ENCODE measurements around the gene ADAMTS14. TPM values are rescaled to one million over a fixed set of nuclear protein-coding genes. Genes with fewer than 3 reads are reported as not detected.

ADAMTS14 gene
- total RNA-seq, 1 experiment from 2014 or later = 2.1 TPM

- H3K9me3 Mint-ChIP-seq = peaks cover 21% of the 10 kb centered on the region
- H3K36me3 Mint-ChIP-seq = no peaks in the 10 kb centered on the region
- H3K27ac Mint-ChIP-seq = no peak overlapping the region
- no peak for TF ChIP-seq ATF3 (CRISPR knock-in tag; conservative IDR thresholded peaks at IDR 0.05)
- TF ChIP-seq ZNF416 (CRISPR knock-in tag; IDR thresholded peaks at IDR 0.05) = no peak
- no peak for TF ChIP-seq ERG (CRISPR knock-in tag; IDR thresholded peaks at IDR 0.05)
- TF ChIP-seq NFE2L1 (CRISPR knock-in tag; IDR thresholded peaks at IDR 0.05) = no peak
- no peak for TF ChIP-seq FOXP1 (CRISPR knock-in tag; IDR thresholded peaks at IDR 0.05; ENCODE audit: borderline replicate concordance)
- no peak for TF ChIP-seq ZNF512 (CRISPR knock-in tag; IDR thresholded peaks at IDR 0.05; ENCODE audit: borderline replicate concordance)
- no peak for TF ChIP-seq SMAD4 (CRISPR knock-in tag; IDR thresholded peaks at IDR 0.05)
- H3K4me3 Mint-ChIP-seq = no peak overlapping the region
- DNase-seq (ENCODE audit: low spot score) (no peak), ATAC-seq (no peak)
- peaks cover 2% of the 10 kb centered on the region for H3K27me3 Mint-ChIP-seq (ENCODE audit: low read depth)
- ChIA-PET CTCF (no interaction called here), POLR2A (no interaction called here)
- H3K4me1 Mint-ChIP-seq = peaks cover 18% of the 10 kb centered on the region
Measured at GRCh38 chr10:70804421-70804808, 132.1 kb downstream of the ADAMTS14 start.

GRCh38 chr10:70805619-70806215 is 133.4 kb downstream of the ADAMTS14 start:
- H3K36me3 Mint-ChIP-seq = no peaks in the 10 kb centered on the region
- H3K4me3 Mint-ChIP-seq = no peak overlapping the region
- ChIA-PET POLR2A (interaction anchor here (0.7 kb wide), 1 partner anchor 8 kb away, joined by 3 read pairs; no protein-coding TSS in a partner anchor), CTCF (interaction anchor here (1.7 kb wide), 1 partner anchor 11 kb away, joined by 3 read pairs; no protein-coding TSS in a partner anchor)
- H3K27ac Mint-ChIP-seq = no peak overlapping the region
- DNase-seq (ENCODE audit: low spot score) = no peak
- peaks cover 2% of the 10 kb centered on the region for H3K27me3 Mint-ChIP-seq (ENCODE audit: low read depth)
- no peak for ATAC-seq
- H3K9me3 Mint-ChIP-seq = peaks cover 17% of the 10 kb centered on the region
- peaks cover 20% of the 10 kb centered on the region for H3K4me1 Mint-ChIP-seq
- TF ChIP-seq NR1H2 (CRISPR knock-in tag; IDR thresholded peaks at IDR 0.05) (no peak), OVOL2 (CRISPR knock-in tag; IDR thresholded peaks at IDR 0.05; ENCODE audit: borderline replicate concordance) (no peak), ZNF425 (CRISPR knock-in tag; conservative IDR thresholded peaks at IDR 0.05) (no peak), ZNF512 (CRISPR knock-in tag; IDR thresholded peaks at IDR 0.05; ENCODE audit: borderline replicate concordance) (no peak), AR (CRISPR knock-in tag; IDR thresholded peaks at IDR 0.05) (no peak), TEAD1 (CRISPR knock-in tag; IDR thresholded peaks at IDR 0.05) (no peak), ESRRA (CRISPR knock-in tag; IDR thresholded peaks at IDR 0.05; ENCODE audit: borderline replicate concordance) (no peak), ELF4 (CRISPR knock-in tag; IDR thresholded peaks at IDR 0.05; ENCODE audit: low read depth) (no peak), CDX4 (CRISPR knock-in tag; IDR thresholded peaks at IDR 0.05; ENCODE audit: borderline replicate concordance) (no peak), JUN (CRISPR knock-in tag; IDR thresholded peaks at IDR 0.05) (no peak), IRF2 (CRISPR knock-in tag; IDR thresholded peaks at IDR 0.05; ENCODE audit: borderline replicate concordance, low read depth) (no peak), ZNF671 (CRISPR knock-in tag; IDR thresholded peaks at IDR 0.05) (no peak), ATF2 (CRISPR knock-in tag; IDR thresholded peaks at IDR 0.05; ENCODE audit: borderline replicate concordance, low read depth) (no peak), EMX1 (CRISPR knock-in tag; IDR thresholded peaks at IDR 0.05) (no peak), NR3C1 (CRISPR knock-in tag; conservative IDR thresholded peaks at IDR 0.05; ENCODE audit: low read depth) (no peak)

All from WTC11 (cell line).